HUDEP-2 (cell line): ENCODE data around the gene CLMP.
A peak's percentile ranks its signal among the peaks of the same experiment; 100 is the strongest.
"Not testable (repeated sequence)": the region's sequence is repeated elsewhere in the genome, so short reads cannot be mapped to it uniquely, and the experiment has no call there.

Source experiments
- DNase-seq, 76 experiments: peaks; one replicate each; lab custom pipeline; 2025; ENCODE audit not compliant: unreplicated experiment in 76 of 76; lab: John Stamatoyannopoulos, UW

CLMP gene

GRCh38 chr11:123173040-123173855, 21.8 kb downstream of the CLMP start:
- no peak for DNase-seq

DNA sequence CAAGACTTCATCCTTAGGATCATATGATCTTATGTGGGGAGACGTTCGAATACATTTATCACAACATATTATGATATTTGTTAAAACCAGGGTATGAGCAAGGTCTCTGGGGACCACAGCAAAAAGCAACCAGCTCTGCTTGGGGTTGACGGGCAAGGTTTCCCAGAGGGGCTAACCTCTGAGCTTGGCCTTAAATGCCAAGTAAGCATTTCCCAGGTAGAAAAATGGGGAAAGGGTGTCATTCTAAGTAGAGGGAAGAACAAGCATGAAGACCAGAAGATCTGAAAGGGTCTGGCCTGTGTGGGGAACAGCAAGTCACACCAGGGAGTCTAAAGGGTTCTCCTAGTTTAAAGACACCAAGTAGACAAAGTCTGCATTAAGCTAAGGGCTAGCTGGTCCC, 24.1 kb downstream of the CLMP start:
- no peak for DNase-seq

- DNase-seq = no peak
Observed at GRCh38 chr11:123169821-123170220, 25.2 kb downstream of the CLMP start.

- DNase-seq = no peak
Observed at GRCh38 chr11:123168955-123169484, 26.0 kb downstream of the CLMP start.

DNA sequence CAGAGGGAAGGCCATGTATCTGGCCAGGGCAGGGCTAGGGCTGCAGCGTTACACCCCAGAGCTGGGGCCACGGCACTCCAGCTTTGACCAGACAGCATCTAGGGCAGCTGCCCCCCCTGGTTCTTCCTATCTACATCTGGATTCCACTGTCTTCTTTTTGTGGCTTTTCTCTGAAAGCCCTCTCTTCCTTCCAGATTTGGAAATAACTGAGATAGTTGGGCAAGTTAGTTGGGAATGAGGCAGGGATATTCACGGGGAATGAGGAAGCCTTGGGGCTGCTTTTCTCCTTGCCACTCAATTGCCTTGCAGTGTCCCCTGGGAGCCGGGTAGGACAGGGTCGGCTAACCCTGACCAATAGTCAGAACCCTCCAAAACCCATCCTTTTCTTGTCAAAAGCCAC, 26.8 kb downstream of the CLMP start:
- DNase-seq = no peak

DNA sequence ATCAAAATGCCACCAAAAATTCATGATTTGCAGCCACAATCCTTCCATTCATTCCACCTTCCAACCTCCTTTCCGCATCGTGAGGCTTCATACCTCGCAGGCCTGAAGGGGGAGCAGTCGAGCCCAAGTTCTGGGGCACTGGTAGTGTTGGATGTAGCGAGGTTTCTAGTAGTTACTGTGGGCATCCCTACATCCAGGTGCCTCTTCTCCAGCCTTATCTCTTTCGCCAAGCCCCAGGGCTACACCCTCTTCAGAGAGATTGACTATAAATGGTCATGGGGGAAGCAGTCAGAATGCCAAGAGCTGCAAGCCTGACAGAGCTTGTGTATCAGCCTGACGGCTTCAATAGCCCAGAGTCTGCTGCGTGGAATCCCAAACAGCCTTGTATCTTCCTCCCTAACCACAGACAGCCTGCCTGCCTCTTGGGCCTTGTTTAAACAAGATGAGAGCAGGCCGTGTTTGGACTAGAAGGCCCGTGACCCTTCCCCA, 28.9 kb downstream of the CLMP start:
- DNase-seq = peak in 5 of 76 experiments; percentile 1 to 18 (median 3)

GRCh38 chr11:123164732-123165450, 30.2 kb downstream of the CLMP start:
- no peak for DNase-seq

- no peak for DNase-seq
Observed at GRCh38 chr11:123163621-123164020, 31.4 kb downstream of the CLMP start.

- no peak for DNase-seq
Observed at GRCh38 chr11:123161376-123162030, 33.5 kb downstream of the CLMP start.

DNA sequence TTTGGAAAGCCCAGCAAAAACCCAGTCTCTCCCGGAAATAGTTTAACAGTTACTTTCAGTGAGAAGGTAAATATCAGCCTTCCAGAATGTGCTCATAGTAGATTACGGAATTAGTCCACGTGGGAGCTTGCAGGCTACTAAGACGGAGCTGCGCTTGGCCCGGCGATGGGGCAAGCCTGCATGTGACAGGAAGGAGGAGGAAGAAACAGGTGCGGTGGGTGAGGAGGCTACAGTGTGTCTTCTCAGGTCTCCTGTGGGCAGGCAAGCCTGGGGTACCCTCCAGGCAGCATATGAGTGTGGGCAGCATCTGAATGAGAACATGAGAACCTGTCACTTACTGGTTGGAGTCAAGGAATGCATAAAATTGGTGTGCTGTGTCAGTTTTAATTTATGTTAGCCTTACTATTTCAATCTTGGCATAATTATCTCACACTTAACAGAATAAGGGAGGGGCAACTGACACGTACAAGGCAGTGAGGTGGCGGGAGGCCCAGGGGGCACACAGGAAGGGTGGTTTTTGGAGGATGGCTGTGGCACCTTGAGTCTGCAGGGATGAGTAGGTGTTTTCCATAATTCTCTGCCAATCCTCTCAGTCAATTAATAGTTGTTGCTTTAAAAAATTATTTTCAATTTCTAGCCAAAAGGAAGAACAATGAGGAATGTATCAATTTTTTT, 35.7 kb downstream of the CLMP start:
- no peak for DNase-seq

DNA sequence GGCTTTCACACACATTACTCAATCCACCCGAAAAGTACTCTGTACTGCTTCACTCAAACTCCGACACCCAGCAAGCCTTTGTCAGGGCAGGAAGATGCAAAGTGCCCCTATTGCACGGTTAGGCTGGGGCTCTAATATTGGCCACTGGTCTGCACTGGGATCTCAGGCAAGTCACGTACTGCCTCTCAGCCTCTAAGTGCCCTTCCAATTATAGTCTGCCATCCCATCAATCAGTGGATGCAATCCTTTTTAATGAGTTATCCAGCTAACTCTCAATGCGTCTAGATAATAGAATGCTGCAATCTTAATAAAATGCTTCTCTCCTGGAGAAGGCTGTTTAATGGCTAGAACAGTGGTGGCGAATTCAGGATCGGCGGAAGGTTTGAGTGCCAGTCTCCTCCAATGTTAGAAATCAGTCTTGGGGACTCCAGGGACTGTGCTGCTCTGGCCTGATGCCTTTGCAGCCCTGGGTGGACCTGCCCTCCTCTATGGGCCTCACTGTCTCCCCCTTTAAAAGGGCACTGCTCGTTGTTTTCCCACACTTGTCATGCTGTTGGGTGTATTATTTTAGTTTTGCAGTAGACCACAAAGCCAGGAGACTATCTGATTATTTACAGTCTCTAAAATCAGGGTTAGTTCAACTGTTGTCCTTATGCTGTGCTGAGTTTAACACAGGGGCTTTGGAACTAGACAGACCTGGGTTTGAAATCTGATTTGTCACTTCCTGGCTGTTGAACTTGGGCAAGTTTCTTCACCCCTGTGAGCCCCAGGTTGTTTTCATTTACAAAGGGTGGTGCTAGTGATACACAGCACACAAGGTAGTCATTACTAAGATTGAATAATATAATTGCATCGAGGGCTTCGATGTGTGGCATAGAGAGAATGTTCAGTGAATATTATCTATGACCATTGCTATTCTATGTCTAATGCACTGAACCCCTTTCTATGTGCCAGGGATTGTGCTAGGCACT, 36.7 kb downstream of the CLMP start:
- DNase-seq = no peak

DNA sequence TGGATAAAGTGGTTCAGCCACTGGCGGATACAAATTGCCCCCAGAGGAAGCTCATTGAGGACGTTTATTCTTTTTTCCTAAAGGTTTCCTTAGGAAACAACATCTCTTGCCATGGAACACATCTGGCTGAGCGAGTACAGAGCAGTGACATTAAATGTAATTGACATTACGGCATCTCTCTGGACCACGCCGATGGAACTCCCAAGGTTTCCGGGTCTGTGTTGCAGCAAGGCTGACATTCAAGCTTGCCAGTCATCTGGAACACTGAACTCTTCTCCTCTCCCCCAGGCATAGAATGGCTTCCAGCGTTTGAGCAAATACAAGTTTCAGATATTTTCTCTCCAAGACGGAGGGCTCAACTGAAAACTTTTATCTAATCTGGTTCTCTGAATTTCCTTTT, 42.1 kb downstream of the CLMP start:
- no peak for DNase-seq

DNA sequence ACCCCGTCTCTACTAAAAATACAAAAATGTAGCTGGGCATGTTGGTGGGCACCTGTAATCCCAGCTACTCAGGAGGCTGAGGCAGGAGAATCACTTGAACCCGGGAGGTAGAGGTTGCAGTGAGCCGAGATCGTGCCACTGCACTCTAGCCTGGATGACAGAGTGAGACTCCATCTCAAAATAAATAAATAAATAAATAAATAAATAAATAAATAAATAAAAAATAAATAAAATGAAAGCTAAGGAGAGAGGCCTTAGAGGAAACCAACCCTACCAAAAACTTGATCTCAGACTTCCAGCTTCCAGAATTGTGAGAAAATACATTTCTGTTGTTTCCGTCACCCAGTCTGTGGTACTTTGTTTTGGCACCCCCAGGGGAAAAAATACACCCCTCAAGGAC, 42.7 kb downstream of the CLMP start:
- DNase-seq = not testable (repeated sequence)

DNA sequence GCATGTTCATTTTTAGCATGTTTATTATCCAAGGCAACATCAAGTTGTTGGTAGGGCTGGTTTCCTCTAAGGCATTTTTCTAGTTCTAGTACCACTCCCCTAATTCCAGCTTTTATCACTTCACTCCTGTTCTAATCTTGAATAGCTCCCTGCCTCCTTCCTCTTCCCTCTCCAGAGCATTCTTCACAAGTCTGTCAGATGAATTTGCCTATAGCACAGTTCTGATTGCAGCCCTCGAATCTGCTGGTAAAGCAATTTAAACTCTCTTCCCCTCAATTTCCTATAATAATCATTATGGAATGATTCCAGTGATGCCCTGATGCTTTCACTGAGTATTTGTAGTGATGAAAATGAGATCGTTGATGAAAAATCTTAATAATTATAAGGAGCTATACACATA, 43.3 kb downstream of the CLMP start:
- DNase-seq = no peak

DNA sequence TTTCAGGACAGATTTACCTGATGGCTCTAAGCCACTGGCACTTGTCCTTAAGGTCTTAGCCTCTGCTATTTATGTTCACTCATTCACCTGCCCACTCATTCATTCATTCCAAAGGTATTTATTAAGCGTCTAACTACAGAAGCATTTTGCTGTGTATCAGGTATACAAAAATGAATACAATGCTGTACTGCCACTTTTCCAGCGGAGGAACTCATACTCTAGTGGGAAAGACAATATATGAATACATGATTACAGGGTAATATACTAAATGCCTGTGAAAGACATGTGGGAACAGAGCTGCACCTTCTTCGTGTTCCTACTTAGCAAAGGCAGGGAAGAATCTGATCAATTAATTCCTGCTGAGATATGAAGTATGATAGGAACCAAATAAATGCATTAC, 43.7 kb downstream of the CLMP start:
- no peak for DNase-seq

DNA sequence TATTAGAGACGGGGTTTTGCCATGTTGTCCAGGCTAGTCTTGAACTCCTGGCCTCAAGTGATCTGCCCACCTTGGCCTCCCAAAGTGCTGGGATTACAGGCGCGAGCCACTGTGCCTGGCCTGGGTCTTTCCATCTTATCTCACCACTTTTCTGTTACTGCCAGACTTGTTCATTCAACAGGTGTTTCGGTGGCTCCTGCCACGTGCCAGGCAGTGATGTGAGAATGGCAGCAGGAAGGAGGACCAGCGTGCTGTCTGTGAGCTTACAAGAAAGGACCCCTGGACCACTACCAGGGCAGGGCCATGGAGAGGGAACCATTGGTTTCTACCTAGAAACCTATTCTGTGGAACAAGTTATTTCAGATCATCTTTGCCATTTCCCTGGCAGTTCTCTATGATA, 44.2 kb downstream of the CLMP start:
- DNase-seq = no peak

GRCh38 chr11:123148965-123149364, 46.1 kb downstream of the CLMP start:
- DNase-seq = no peak

- no peak for DNase-seq
Observed at GRCh38 chr11:123145661-123146060, 49.4 kb downstream of the CLMP start.

- DNase-seq = no peak
Observed at GRCh38 chr11:123145220-123145619, 49.8 kb downstream of the CLMP start.

GRCh38 chr11:123144707-123145106, 50.3 kb downstream of the CLMP start:
- no peak for DNase-seq
